ENCODE results near the gene SURF6. TPM values are rescaled to one million over a fixed set of nuclear protein-coding genes. Genes with fewer than 3 reads are reported as not detected.
A peak's percentile ranks its signal among the peaks of the same experiment; 100 is the strongest.
"Not testable (repeated sequence)": the region's sequence is repeated elsewhere in the genome, so short reads cannot be mapped to it uniquely, and the experiment has no call there.

SURF6 gene
- total RNA-seq, 1 donor = 7.6 TPM

DNA sequence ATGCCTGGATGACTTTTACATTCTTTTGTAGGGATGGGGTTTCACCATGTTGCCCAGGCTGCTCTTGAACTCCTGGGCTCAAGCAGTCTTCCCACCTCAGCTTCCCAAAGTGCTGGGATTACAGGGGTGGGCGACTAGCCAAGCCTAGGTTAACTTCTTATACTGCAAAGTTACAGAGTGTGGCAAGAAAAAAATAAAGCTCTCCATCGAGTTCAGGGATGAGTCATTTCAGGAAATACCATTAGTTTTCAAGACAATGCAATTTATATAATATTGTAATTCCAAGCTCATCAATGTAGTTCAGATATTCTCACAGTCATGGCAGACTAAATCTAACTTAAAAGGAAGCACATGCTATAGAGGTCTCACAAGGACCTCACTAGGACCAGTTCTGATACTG, 49.5 kb downstream of the SURF6 start:
- H3K27me3 ChIP-seq (ENCODE audit: insufficient read depth, low read length) = peaks cover 12% of the 10 kb centered on the region
- H4K20me1 ChIP-seq (ENCODE audit: insufficient read depth, low read length) = no peaks in the 10 kb centered on the region
- TF ChIP-seq, protein P1, sequence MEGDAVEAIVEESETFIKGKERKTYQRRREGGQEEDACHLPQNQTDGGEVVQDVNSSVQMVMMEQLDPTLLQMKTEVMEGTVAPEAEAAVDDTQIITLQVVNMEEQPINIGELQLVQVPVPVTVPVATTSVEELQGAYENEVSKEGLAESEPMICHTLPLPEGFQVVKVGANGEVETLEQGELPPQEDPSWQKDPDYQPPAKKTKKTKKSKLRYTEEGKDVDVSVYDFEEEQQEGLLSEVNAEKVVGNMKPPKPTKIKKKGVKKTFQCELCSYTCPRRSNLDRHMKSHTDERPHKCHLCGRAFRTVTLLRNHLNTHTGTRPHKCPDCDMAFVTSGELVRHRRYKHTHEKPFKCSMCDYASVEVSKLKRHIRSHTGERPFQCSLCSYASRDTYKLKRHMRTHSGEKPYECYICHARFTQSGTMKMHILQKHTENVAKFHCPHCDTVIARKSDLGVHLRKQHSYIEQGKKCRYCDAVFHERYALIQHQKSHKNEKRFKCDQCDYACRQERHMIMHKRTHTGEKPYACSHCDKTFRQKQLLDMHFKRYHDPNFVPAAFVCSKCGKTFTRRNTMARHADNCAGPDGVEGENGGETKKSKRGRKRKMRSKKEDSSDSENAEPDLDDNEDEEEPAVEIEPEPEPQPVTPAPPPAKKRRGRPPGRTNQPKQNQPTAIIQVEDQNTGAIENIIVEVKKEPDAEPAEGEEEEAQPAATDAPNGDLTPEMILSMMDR (IDR thresholded peaks at IDR 0.05; ENCODE audit: extremely low read depth, low read depth, low read length) = no peak
- no peaks in the 10 kb centered on the region for H3K36me3 ChIP-seq (ENCODE audit: insufficient read depth, low read length)
- no peak overlapping the region for H3K4me3 ChIP-seq (ENCODE audit: insufficient read depth, low read length)
- H3K4me1 ChIP-seq (ENCODE audit: insufficient read depth, low read length) = no peaks in the 10 kb centered on the region
- H3K27ac ChIP-seq (ENCODE audit: low read depth, low read length) = no peak overlapping the region
- peaks cover 3% of the 10 kb centered on the region for H3K9me3 ChIP-seq (ENCODE audit: low read depth, low read length)
- DNase-seq (ENCODE audit: insufficient read length, low spot score, missing footprints) = no peak
- H3K4me2 ChIP-seq (ENCODE audit: insufficient read depth, low read length) = no peak overlapping the region
- no peaks in the 10 kb centered on the region for H3K79me2 ChIP-seq (ENCODE audit: insufficient read depth, low read length)
- H2AFZ ChIP-seq (ENCODE audit: low read length) = no peak overlapping the region

DNA sequence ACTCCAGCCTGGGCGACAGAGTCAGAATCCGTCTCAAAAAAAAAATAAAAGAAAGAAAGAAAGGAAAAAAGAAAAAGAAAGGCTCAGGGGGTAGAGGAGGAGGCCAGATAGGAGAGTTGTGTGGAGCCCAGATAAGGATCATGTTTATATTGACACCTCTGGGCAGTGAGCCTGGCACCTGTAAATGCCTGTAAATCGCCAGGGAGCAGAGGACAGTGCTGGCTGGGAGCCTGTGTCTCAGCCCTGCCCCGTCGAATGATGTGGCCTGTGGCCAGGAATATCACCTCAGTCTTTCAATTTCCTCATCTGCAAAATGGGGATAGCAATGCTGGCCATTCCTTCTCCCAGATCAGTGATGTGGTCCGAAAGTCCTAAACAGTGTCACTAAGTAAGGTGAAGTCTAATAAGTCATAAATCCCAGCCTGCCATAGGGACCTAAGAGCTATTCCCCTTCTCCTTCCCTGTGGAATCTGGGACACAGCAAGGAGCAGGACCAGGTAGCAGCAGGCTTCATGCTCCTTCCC, 50.7 kb downstream of the SURF6 start:
- TF ChIP-seq, protein P1 (IDR thresholded peaks at IDR 0.05; ENCODE audit: extremely low read depth, low read depth, low read length) = no peak
- Histone ChIP-seq H4K20me1 (ENCODE audit: insufficient read depth, low read length) (no peaks in the 10 kb centered on the region), H3K4me1 (ENCODE audit: insufficient read depth, low read length) (no peaks in the 10 kb centered on the region)

GRCh38 chr9:133284362-133284761, 51.6 kb downstream of the SURF6 start:
- no peaks in the 10 kb centered on the region for H3K36me3 ChIP-seq (ENCODE audit: insufficient read depth, low read length)
- no peak for DNase-seq (ENCODE audit: insufficient read length, low spot score, missing footprints)
- TF ChIP-seq, protein P1 (IDR thresholded peaks at IDR 0.05; ENCODE audit: extremely low read depth, low read depth, low read length) = no peak
- no peak overlapping the region for H3K4me3 ChIP-seq (ENCODE audit: insufficient read depth, low read length)
- H2AFZ ChIP-seq (ENCODE audit: low read length) = no peak overlapping the region
- H3K27me3 ChIP-seq (ENCODE audit: insufficient read depth, low read length) = peaks cover 18% of the 10 kb centered on the region
- H3K27ac ChIP-seq (ENCODE audit: low read depth, low read length) = no peak overlapping the region
- no peaks in the 10 kb centered on the region for H3K79me2 ChIP-seq (ENCODE audit: insufficient read depth, low read length)
- H3K4me1 ChIP-seq (ENCODE audit: insufficient read depth, low read length) = no peaks in the 10 kb centered on the region
- no peaks in the 10 kb centered on the region for H4K20me1 ChIP-seq (ENCODE audit: insufficient read depth, low read length)
- no peaks in the 10 kb centered on the region for H3K9me3 ChIP-seq (ENCODE audit: low read depth, low read length)
- no peak overlapping the region for H3K4me2 ChIP-seq (ENCODE audit: insufficient read depth, low read length)

More for the DNA sequence above, 50.7 kb downstream of the SURF6 start:
- H3K27me3 ChIP-seq (ENCODE audit: insufficient read depth, low read length) = peaks cover 18% of the 10 kb centered on the region
- no peak overlapping the region for H3K4me2 ChIP-seq (ENCODE audit: insufficient read depth, low read length)
- no peak overlapping the region for H3K4me3 ChIP-seq (ENCODE audit: insufficient read depth, low read length)
- H3K27ac ChIP-seq (ENCODE audit: low read depth, low read length) = no peak overlapping the region
- H2AFZ ChIP-seq (ENCODE audit: low read length) = no peak overlapping the region
- H3K79me2 ChIP-seq (ENCODE audit: insufficient read depth, low read length) = no peaks in the 10 kb centered on the region
- no peak for DNase-seq (ENCODE audit: insufficient read length, low spot score, missing footprints)
- no peaks in the 10 kb centered on the region for H3K9me3 ChIP-seq (ENCODE audit: low read depth, low read length)
- no peaks in the 10 kb centered on the region for H3K36me3 ChIP-seq (ENCODE audit: insufficient read depth, low read length)

GRCh38 chr9:133283255-133284032, 52.5 kb downstream of the SURF6 start:
- peaks cover 18% of the 10 kb centered on the region for H3K27me3 ChIP-seq (ENCODE audit: insufficient read depth, low read length)
- H3K4me2 ChIP-seq (ENCODE audit: insufficient read depth, low read length); H3K4me3 ChIP-seq (ENCODE audit: insufficient read depth, low read length); H3K9me3 ChIP-seq (ENCODE audit: low read depth, low read length); H4K20me1 ChIP-seq (ENCODE audit: insufficient read depth, low read length); H3K79me2 ChIP-seq (ENCODE audit: insufficient read depth, low read length); H3K36me3 ChIP-seq (ENCODE audit: insufficient read depth, low read length); H3K4me1 ChIP-seq (ENCODE audit: insufficient read depth, low read length); H3K27ac ChIP-seq (ENCODE audit: low read depth, low read length); H2AFZ ChIP-seq (ENCODE audit: low read length): not testable (repeated sequence)
- DNase-seq (ENCODE audit: insufficient read length, low spot score, missing footprints) = peak; percentile 26

Measured in osteoblast (primary cell).